HG02610 (cell line): ENCODE results near the gene ZNF37A.
"Not testable (repeated sequence)": the region's sequence is repeated elsewhere in the genome, so short reads cannot be mapped to it uniquely, and the experiment has no call there.

Experiments
- ATAC-seq: cut with Tn5 transposase; IDR thresholded peaks from one replicate; pipeline ENCODE4 v1.9.1; 2021; ENCODE audit warnings: mild to moderate bottlenecking, moderate library complexity; ENCODE audit not compliant: unreplicated experiment

Gene ZNF37A

DNA sequence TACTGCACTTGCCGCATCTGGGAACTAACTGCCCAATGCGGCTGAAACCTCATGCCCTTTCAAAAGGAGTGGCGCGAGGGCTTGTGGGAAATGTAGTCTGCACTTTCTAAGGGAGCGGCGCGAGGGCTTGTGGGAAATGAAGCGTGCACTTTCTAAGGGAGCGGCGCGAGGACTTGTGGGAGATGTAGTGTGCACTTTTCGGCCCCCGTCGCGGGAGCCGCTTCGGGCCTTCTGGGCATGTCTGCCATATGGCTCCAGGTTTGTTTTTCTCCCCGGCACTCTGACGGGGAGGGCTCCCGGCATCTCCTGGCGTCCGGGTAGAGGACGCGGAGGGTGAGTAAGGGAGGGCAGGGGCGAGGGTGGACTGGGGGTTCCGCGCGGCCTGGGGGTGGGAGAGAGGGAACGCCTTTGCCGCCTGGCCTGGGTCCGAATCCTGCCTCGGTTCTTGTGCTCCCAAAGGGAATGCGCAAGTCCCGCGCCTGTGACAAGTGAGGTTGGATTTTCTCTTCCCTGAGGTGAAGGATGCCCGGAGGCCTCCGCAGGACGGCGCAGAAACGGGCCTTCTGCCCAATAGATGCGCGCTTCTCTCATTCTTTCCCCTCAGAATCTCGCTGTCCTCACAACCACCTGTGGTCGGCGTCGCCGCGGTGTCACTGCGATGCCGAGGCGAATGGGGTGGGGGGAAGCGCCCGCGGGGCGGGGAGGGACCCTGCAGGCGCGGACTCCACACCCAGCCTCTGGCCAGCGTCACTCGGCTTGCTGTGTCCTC, at the start of gene ZNF37A:
TSS of gene ZNF37A (plus strand) at position 180 of the 769 bp plus-strand sequence. CDS start 2,281 bp downstream, outside the sequence.
- peak; percentile 98 for ATAC-seq

DNA sequence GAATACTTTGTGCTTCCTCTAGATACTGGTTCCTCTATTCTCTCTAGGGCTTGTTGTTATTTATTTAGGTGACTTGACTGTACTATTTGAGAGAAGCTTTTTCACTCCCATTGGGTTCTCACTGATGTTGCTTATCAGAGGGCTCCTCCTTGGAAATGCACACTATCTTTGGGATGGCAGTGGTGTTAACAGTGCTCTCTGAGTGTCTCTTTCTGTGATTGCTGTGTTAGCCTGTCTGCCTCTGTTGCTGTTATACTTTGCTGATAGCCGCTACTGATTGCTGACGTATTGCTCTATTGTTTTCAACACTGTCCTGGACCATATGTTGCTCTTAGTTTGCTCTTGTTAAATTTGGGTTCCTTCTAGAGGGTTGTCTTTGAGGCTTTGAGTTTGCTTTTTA, 49.0 kb upstream of the ZNF37A start:
- ATAC-seq, result no peak

DNA sequence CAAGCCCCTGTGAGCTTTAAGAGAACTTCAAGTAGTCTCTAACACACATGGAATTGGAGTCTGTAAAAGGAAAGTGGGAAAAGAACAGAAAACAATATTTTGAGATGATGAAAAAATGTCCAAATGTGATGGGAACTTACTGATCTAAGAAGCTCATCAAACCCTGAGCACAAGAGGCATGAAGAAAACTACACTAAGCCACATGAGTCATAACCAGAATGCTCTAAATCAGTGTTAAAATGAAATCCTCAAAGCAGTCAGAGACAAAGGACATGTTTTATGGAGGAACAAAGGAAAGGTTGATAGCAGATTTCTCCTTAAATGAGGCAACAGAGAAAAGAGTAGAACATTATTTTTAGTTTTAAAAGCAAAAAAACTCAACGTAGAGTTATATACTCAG, 46.5 kb upstream of the ZNF37A start:
- peak; percentile 85 for ATAC-seq

DNA sequence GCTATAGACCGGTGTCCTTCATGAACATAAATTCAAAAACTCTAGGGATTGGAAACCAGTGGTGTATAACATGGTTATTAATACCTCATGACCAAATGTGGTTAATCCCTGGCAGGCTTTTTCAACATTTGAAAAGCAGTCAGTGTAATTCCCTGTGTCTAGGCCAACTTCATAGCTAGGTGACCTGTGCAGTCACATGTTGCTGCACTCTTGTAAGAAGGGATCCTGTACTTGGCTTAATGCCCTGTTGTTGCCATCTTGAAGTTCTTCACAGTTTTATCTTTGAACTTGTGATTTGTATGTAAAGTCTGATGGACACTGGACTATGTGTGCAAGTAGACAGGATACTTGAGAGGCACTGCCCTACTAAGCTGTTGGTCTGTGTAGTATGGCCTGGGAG, 43.9 kb upstream of the ZNF37A start:
- no peak for ATAC-seq

DNA sequence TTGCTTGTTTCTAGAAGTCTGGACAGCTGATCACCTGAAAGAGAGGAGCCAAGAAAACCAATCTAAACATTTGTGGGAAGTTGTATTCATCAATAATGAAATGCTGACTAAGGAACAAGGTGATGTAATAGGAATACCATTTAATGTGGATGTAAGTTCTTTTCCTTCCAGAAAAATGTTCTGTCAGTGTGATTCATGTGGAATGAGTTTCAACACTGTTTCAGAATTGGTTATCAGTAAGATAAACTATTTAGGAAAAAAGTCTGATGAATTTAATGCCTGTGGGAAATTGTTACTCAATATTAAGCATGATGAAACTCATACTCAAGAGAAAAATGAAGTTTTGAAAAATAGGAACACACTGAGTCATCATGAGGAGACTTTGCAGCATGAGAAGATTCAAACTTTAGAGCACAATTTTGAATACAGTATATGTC, 39.8 kb upstream of the ZNF37A start:
- ATAC-seq, result no peak

DNA sequence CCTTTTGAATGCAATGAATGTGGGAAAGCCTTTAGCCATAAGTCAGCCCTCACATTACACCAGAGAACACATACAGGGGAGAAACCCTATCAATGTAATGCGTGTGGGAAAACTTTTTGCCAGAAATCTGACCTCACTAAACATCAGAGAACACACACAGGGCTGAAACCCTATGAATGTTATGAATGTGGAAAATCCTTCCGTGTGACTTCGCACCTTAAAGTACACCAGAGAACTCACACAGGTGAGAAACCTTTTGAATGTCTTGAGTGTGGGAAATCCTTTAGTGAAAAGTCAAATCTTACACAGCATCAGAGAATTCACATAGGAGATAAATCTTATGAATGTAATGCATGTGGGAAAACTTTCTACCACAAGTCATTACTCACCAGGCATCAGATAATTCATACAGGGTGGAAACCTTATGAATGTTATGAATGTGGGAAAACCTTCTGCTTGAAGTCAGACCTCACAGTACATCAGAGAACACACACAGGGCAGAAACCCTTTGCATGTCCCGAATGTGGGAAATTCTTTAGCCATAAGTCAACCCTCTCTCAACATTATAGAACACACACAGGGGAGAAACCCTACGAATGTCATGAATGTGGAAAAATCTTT, 38.8 kb upstream of the ZNF37A start:
- not testable (repeated sequence) for ATAC-seq

DNA sequence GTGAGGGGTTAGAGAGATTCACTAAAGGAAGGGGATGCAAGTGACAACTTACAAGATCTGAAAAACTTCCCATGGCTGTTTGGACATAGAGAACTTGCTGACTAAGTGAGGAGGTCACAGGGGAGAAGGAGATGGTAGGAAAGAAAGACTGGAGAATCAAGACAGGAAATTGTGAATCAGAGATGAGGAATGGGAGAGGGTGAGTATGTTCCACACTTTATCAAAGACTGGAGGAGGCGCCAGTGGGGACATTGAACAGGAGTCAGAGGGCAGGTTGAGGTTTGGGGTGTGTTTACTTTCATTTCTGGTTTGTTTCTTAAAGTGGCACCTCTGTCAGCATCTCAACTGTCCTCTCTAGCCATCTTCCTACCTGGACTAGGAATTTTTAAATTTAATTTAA, 24.5 kb upstream of the ZNF37A start:
- not testable (repeated sequence) for ATAC-seq

DNA sequence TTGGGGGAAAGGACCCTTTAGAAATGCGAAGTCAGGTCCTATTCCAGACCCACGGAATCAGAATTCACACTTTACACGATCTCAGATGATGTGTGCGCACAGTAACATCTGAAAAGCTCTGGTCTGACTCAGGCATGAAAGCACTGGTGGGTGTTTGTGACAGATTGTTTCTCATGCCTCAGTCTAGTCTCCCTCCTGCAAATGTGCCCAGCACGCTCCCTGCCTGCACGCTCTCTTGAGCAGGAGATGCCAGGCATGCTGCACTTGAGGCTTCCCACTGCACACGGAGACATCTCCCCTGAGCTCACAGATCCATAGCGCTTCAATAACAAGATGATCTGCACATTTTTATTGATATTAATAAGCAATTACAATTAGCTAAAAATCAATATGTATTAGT, 23.6 kb upstream of the ZNF37A start:
- no peak for ATAC-seq

DNA sequence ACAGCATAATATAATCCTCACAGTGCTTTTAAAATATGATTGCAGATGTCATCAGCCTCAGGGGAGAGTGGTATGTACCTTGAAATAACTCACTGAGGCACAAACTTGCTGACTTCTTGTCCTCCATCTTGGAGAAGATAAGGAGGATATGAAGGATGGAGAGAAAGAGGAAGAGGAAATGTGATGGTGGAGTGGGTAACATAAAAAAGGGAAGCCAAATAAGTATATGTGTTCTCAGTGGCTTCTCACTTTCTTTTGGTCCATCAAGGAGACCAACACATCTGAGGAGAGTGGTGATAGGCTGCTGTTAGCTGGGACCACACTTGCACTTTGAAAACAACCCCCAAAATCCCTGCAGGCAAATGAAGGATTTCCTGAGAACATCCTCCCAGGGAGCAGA, 21.6 kb upstream of the ZNF37A start:
- no peak for ATAC-seq

DNA sequence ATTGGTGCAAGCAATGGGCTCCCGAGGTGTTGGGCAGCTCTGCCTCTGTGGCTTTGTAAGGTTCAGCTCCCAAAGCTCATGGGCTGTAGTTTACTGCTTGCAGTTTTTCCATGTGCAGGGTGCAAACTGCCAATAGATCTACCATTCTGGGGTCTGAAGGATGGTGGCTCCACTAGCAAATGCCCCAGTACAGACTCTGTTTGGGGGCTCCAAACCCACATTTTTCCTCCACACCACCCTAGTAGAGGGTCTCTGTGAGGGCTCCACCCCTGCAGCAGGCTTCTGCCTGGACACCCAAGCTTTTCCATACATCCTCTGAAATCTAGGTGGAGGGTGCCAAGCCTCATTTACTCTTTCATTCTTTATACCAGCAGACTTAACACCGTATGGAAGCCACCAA, 17.4 kb upstream of the ZNF37A start:
- ATAC-seq, result no peak

DNA sequence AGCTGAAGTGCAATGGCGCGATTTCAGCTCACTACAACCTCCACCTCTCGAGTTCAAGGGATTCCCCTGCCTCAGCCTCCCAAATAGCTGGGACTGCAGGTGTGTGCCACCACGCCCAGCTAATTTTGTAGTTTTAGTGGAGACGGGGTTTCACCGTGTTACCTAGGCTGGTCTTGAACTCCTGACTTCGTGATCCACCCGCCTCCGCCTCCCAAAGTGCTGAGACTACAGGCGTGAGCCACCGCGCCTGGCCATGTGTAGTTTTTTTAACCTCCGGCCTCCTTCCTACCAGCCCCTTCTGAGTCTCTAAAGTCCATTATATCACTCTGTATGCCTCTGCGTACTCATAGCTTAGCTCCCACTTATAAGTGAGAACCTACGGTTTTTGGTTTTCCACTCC, 819 bp upstream of the ZNF37A start:
- not testable (repeated sequence) for ATAC-seq

DNA sequence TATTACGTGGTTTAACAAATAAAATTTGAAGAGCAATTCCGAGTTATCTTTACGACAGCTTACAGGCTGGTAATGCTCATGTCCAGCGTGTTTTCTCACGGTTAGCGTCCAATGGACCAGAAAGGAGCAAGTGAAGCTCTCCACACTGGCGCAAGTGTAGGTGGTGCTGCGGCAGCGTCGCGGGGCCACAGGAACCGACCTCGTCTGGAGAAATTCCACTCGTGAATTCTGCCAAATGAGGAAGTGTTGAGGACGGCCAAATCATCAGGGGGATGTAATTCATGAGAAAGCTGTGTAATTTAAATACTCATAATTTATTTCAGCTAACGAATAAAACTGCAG, 350 bp upstream of the ZNF37A start:
- peak; percentile 27 for ATAC-seq

DNA sequence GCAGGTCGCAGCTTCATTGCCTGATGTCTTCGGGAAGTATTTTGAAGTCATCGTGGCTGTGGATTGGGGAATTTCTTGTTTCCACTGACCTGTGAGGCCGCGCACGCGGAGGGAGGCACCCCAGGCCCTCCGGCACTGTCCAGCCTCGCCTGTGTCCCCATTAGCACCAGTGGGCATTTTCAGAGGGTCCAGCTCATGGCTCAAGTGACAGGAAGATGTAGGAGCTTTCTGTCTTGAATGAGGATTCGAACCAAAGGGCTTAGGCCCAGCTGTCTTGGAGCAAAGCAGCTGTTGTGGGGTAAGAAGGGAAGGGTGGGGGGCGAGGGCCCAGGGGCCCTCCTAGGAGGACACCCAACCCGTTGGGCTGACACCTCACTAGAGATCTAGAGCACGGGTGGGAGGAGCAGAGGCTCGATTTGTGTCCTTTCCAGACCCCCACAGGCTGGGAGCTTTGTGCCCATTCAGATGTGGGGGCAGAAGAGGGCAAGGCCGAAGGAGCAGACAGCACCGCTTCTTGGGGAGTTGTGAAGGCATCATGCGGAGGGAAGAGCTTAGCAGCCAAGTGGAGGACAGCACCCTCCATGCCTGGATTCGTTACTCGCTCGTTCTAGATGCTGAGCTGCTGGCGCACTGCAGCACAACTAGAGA, 914 bp downstream of the ZNF37A start:
- ATAC-seq, result no peak

DNA sequence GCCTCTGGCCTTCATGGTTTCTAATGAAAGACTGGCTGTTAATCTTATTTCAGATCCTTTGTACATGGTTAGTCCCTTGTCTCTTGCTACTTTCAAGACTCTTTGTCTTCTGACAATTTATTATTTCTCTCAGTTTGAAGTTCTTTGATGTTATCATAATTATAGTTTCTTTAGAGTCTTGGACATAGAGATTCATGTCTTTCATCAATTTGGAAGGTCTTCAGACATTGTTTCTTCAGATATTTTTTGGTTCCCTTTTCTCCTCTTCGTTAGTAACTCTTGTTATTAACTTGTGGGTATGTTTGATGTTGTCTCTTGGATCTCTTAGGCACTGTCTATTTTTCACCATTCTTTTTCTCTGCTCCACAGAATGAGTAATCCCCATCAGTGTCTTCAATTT, 8.7 kb downstream of the ZNF37A start:
- no peak for ATAC-seq

DNA sequence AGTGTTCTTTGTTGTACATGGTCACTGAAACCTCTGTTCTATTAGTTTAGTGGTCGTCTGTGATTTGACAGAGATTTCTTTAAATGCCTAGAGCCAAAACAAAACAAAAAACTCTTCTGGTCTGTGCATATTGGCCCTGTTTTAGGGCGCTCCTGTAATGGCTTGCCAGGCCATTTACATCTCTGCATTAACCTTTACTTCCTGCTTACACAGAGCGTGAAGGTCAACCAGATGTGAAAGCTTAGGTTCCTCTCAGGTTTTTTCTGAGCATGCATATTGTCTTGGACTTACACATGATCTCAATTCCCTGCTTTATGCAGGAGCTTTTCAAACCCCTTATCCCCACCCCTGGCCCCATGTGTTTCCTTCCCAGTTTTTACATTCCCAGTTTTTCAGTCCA, 9.6 kb downstream of the ZNF37A start:
- no peak for ATAC-seq

DNA sequence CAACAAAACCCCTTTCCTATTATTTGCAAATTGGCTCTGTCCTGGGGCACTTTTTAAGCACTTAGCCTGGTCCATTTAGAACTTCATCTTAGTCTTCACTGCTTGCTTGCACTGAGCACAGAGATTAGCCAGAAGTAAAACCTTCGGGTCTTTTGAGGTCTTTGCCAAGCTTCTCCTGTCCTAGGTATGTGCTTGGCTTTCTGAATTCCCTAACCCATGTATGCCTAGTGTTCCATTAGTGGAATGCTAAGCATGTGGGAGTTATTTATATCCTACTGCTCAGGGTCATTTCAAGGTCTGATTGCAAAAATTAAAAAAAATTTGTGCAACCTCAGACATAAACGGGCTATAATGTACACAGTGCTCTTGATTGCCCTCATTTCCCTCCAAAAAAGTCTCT, 18.0 kb downstream of the ZNF37A start:
- no peak for ATAC-seq

DNA sequence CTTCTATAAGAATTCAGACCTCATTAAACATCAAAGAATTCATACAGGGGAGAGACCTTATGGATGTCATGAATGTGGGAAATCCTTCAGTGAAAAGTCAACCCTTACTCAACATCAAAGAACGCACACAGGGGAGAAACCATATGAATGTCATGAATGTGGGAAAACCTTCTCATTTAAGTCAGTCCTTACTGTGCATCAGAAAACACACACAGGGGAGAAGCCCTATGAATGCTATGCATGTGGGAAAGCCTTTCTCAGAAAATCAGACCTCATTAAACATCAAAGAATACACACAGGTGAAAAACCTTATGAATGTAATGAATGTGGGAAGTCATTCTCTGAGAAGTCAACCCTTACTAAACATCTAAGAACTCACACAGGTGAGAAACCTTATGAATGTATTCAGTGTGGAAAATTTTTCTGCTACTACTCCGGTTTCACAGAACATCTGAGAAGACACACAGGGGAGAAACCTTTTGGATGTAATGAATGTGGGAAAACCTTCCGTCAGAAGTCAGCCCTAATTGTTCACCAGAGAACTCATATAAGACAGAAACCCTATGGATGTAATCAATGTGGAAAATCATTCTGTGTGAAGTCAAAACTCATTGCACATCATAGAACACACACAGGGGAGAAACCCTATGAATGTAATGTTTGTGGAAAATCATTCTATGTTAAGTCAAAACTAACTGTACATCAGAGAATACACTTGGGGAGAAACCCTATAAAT, 24.1 kb downstream of the ZNF37A start:
- ATAC-seq, result no peak

DNA sequence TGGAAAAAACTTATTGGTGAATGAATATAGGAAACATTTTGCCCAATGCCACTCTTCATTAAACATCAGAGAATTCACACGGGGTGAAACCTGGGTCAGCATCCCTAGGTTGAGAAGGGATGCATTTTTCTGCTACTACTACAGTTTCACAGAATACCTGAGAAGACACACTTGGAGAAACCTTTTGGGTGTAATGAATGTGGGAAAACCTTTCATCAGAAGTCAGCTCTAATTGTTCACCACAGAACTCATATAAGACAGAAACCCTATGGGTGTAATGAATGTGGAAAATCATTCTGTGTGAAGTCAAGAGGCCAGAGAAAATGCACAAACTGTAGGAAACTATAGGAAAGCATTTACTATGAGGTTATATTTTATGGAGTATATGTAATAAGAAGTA, 24.9 kb downstream of the ZNF37A start:
- no peak for ATAC-seq

DNA sequence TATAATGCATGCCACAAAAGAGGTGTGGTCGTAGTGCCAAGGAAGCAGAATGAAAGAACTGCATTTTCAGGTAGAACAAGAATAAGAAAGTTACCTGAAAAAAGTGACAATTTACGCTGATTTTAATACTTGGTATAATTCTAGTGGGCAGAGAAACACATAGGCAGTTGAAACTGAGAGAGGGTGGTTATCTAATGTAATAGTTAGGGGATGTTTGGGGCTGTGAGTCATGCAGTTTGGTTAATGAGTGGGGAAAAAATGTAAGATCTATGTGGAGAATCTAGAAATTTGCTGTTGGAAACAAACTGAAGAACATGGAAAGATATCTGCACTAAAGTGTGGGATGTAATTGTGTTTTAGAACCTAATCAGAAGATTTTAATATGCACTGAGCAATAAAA, 33.7 kb downstream of the ZNF37A start:
- ATAC-seq, result no peak

DNA sequence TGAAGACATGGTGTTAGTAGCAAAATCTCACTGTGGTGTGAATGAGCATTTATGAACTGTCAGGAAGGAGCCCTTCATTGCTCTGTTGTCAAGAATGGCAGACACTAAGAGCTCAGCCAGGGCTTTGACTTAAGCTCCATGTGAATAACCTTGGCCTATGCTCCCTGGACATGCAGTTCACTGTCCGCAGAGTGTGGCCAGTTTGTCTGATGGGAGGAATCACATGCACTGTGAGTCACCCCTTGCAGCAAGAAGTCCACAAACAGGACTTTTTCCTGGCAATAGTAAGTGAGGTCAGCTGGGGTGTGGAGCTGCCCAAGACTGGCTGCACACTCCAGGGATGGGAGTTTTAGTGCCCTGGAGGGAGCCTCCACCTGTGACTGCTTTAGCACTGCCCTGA, 49.5 kb downstream of the ZNF37A start:
- ATAC-seq, result no peak

DNA sequence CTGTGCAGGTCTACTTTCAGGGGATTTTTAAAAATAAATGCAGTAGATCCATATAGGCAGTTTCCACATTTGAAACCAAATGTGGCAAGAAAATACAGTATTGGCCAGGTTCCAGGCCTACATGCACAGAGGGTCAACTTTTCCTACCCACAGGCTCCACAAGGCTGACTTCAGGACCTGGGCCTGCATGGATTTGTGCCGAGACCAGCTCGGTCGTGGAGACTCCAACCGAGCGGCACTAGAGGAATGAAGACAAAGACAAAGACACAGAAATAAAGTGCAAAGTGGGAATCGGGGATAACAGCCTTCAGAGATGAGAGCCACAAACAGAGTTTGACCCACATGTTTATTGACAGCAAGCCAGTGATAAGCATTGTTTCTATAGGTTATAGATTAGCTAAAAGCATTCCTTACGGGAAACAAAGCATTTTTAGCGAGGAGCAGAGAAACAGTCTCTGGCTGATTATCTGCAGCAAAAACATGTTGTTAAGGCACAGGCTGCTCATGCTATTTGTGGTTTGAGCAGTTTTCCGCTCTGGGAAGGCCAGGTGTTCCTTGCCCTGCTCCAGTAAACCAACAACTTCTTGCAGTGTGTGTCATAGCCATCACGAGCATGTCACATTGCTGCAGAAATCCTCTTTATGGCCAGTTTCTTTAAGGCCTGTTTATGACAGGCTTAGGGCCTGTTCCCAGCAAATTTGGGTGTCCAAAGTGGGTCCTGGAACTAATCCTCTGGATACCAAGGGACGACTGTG, 52.6 kb downstream of the ZNF37A start:
- no peak for ATAC-seq
